ENCODE data around the gene EMB. TPM values are rescaled to one million over a fixed set of nuclear protein-coding genes. Genes with fewer than 3 reads are reported as not detected.
"Not testable (repeated sequence)": the region's sequence is repeated elsewhere in the genome, so short reads cannot be mapped to it uniquely, and the experiment has no call there.

EMB gene
- total RNA-seq, 6 donors from 2014 or later = 4.7 to 34.0 (median 21.4) TPM

GRCh38 chr5:50423100-50423799 lies 17.8 kb downstream of the EMB start:
- WGBS, 2 donors = 58 to 75% methylated on average over 3 of the region's 3 CpGs
- H3K4me3 ChIP-seq; H3K9me3 ChIP-seq; H3K27me3 ChIP-seq; ATAC-seq (ENCODE audit: low FRiP score in 2 of 2); DNase-seq; H3K4me1 ChIP-seq; H3K36me3 ChIP-seq; H3K27ac ChIP-seq: not testable (repeated sequence)

DNA sequence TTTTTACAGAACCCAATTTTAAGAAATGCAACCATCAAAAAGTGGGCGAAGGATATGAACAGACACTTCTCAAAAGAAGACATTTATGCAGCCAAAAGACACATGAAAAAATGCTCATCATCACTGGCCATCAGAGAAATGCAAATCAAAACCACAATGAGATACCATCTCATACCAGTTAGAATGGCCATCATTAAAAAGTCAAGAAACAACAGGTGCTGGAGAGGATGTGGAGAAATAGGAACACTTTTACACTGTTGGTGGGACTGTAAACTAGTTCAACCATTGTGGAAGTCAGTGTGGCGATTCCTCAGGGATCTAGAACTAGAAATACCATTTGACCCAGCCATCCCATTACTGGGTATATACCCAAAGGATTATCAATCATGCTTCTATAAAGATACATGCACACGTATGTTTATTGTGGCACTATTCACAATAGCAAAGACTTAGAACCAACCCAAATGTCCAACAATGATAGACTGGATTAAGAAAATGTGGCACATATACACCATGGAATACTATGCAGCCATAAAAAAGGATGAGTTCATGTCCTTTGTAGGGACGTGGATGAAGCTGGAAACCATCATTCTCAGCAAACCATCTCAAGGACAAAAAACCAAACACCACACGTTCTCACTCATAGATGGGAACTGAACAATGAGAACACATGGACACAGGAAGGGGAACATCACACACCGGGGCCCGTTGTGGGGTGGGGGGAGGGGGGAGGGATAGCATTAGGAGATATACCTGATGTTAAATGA lies 19.7 kb downstream of the EMB start:
- not testable (repeated sequence) for H3K4me1 ChIP-seq; H3K4me3 ChIP-seq; H3K27ac ChIP-seq; H3K36me3 ChIP-seq; H3K27me3 ChIP-seq; H3K9me3 ChIP-seq; DNase-seq; ATAC-seq (ENCODE audit: low FRiP score in 2 of 2)
- 88 to 94% methylated on average over 6 to 7 of the region's 7 CpGs for WGBS, 2 donors

DNA sequence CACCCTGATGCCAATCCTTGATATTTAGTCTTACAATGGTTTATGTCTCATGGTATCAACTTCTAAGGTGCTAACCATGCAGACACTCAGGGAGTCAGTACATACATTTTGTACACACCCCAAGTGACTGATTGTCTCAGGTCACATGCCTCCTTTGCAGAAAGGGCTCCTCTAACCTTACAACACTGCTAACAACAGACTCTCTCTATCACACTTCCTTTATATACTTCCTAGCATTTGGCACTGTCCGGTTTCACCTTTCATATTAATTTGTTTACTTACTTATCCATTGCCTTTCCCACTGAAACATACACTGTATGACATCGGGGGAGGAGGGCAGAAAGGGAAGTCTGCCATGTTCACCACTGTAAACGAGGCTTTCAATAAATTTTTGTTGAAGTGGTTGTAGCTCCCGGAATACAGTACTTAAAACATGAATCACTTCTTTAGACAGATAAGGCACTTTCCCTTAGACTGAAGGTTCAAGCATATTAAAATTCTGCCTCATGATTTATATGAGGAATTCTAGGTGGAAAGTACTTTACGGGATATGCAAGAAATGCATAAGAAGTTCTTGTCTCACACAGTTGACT lies 20.6 kb downstream of the EMB start:
- no peak for TF ChIP-seq POLR2A (IDR thresholded peaks at IDR 0.05)
- no peak for TF ChIP-seq POLR2AphosphoS5 (IDR thresholded peaks at IDR 0.05)
- TF ChIP-seq EP300 (IDR thresholded peaks at IDR 0.05) = no peak
- TF ChIP-seq CTCF (IDR thresholded peaks at IDR 0.05) = no peak
- DNase-seq (no peak), ATAC-seq (ENCODE audit: low FRiP score in 2 of 2) (no peak)
- no peaks in the 10 kb centered on the region for H3K36me3 ChIP-seq
- no peaks in the 10 kb centered on the region for H3K27me3 ChIP-seq
- H3K27ac ChIP-seq = no peak overlapping the region
- H3K4me1 ChIP-seq = no peaks in the 10 kb centered on the region
- H3K4me3 ChIP-seq = no peak overlapping the region
- WGBS, 2 donors = 38 to 61% methylated on average over 5 of the region's 5 CpGs
- H3K9me3 ChIP-seq = no peaks in the 10 kb centered on the region

GRCh38 chr5:50419656-50420055 lies 21.4 kb downstream of the EMB start:
- 89 to 97% methylated on average over 6 of the region's 6 CpGs for WGBS, 2 donors

DNA sequence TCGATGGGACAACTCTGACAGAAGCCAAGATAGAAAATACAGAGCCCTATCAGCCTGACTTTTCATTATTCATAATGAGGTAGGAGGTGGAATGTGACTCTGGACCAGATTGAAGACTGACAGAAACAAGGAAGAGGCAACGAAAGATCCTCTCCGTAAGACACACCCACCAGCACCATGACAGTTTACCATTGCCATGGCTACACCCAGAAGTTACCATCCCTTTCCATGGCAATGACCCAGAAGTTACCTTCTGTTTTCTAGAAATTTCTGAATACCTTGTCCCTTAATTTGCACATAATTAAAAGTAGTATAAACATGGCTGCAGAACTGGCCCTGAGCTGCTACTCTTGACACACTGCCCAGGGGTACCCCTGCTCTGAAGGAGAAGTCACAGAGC lies 24.5 kb downstream of the EMB start:
- H3K27ac ChIP-seq; H3K4me1 ChIP-seq; DNase-seq; H3K36me3 ChIP-seq; ATAC-seq (ENCODE audit: low FRiP score in 2 of 2); H3K9me3 ChIP-seq; H3K4me3 ChIP-seq; H3K27me3 ChIP-seq: not testable (repeated sequence)
- 80 to 87% methylated on average over 3 of the region's 3 CpGs for WGBS, 2 donors

More at GRCh38 chr5:50419656-50420055, 21.4 kb downstream of the EMB start:
- ATAC-seq (ENCODE audit: low FRiP score in 2 of 2); H3K36me3 ChIP-seq; H3K4me3 ChIP-seq; DNase-seq; H3K4me1 ChIP-seq; H3K27me3 ChIP-seq; H3K9me3 ChIP-seq; H3K27ac ChIP-seq: not testable (repeated sequence)

- Histone ChIP-seq H3K4me3 (no peak overlapping the region), H3K9me3 (no peaks in the 10 kb centered on the region), H3K27me3 (no peaks in the 10 kb centered on the region), H3K27ac (no peak overlapping the region), H3K36me3 (no peaks in the 10 kb centered on the region), H3K4me1 (no peaks in the 10 kb centered on the region)
- ATAC-seq (ENCODE audit: low FRiP score in 2 of 2) (no peak), DNase-seq (no peak)
- TF ChIP-seq EP300 (IDR thresholded peaks at IDR 0.05) = no peak
- TF ChIP-seq CTCF (IDR thresholded peaks at IDR 0.05) = no peak
- WGBS, 2 donors = 54 to 58% methylated on average over 4 of the region's 4 CpGs
Measured at GRCh38 chr5:50415912-50416311, 25.2 kb downstream of the EMB start.

DNA sequence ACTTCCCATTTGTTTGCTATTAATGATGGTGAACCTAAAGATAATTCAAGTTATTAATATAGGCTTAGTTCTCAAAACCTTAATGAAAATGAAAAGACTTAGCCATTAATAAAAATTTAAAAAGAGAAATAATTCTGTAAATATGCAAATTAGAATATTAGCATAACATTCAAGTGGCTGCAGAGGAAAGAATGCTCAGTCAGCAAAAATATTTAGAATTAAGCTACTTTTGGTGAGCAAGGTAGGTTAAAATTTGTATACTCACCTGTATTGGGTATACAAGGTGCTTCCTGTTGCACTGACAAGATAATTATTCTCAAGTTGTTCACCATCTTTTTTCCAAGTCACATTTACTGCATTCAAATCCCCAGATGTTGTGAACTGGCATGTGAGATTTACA lies 30.2 kb downstream of the EMB start:
- not testable (repeated sequence) for H3K27ac ChIP-seq; DNase-seq; H3K4me3 ChIP-seq; H3K27me3 ChIP-seq; ATAC-seq (ENCODE audit: low FRiP score in 2 of 2); H3K4me1 ChIP-seq; H3K36me3 ChIP-seq; H3K9me3 ChIP-seq

Measured in upper lobe of left lung (tissue), 6 donors.